GM12878 (cell line): Measurements from ENCODE around the gene AGTPBP1. TPM values are rescaled to one million over a fixed set of nuclear protein-coding genes. Genes with fewer than 3 reads are reported as not detected.

Experiments
- ATAC-seq: fragments of 200-7000 bp; cut with Tn5 transposase; 3 replicates; pipeline ENCODE4 v1.9.1; 2020; ENCODE audit warnings: mild to moderate bottlenecking, moderate library complexity
- BruUV-seq: library from RNA; stranded (reverse); fragments of 400-500 nt; replicated peaks from 2 replicates; lab custom pipeline; 2021; lab: Mats Ljungman, UMichigan
- CTCF ChIA-PET: fragments of 300-600 bp; sonication (Branson Sonifier 250); formaldehyde crosslinking; extraction: SDS; loops from one replicate; lab custom pipeline; 2021; ENCODE audit warnings: inconsistent platforms; lab: Yijun Ruan, JAX
- POLR2A ChIA-PET: fragments of 350-600 bp; formaldehyde crosslinking; extraction: SDS; loops from one replicate; lab custom pipeline; 2021; ENCODE audit warnings: inconsistent platforms; lab: Charles Lee
- RAD21 ChIA-PET: fragments of 300-600 bp; sonication (Branson Sonifier 250); formaldehyde crosslinking; loops from one replicate; lab custom pipeline; 2023; ENCODE audit warnings: antibody characterized with exemption; ENCODE audit not compliant: unreplicated experiment; lab: Charles Lee
- SMC1A ChIA-PET: fragments of 300-600 bp; sonication (Branson Sonifier 250); formaldehyde crosslinking; loops from one replicate; lab custom pipeline; 2023; ENCODE audit not compliant: unreplicated experiment, uncharacterized antibody; lab: Charles Lee
- DNase-seq: peaks from one replicate; pipeline ENCODE4 v3.0.0-alpha.2; 2011; ENCODE audit warnings: low read depth, low spot score
- FAIRE-seq: peaks from 3 replicates; lab custom pipeline; 2011; peaks lifted over from hg19 to GRCh38; lab: Jason Lieb, UNC
- H2AFZ ChIP-seq: 2 replicates; pipeline ENCODE4 v1.6.0; 2011; ENCODE audit warnings: low read depth, low read length, control low read depth; ENCODE audit not compliant: control insufficient read depth
- H3K27ac ChIP-seq: 2 replicates; pipeline ENCODE4 v1.5.1; 2011; ENCODE audit warnings: control low read depth; ENCODE audit not compliant: control insufficient read depth, insufficient read depth
- H3K27me3 ChIP-seq, 2 experiments: replicated peaks in 1 of 2; 2 replicates each; pipeline versions ENCODE4 v1.6.0 to v1.6.1; 2011; ENCODE audit warnings: low read length in 1 of 2; ENCODE audit not compliant: control insufficient read depth in 2 of 2, insufficient read depth in 2 of 2
- H3K36me3 ChIP-seq, 2 experiments: 2 replicates each; pipeline ENCODE4 v1.5.1; 2011; ENCODE audit warnings: low read length in 1 of 2; ENCODE audit not compliant: control insufficient read depth in 2 of 2, insufficient read depth in 2 of 2
- H3K4me1 ChIP-seq: 2 replicates; pipeline ENCODE4 v1.6.1; 2011; ENCODE audit warnings: mild to moderate bottlenecking, low read length, moderate library complexity, mixed read lengths; ENCODE audit not compliant: control insufficient read depth, insufficient read depth
- H3K4me2 ChIP-seq: 2 replicates; pipeline ENCODE4 v1.6.0; 2011; ENCODE audit warnings: control low read depth; ENCODE audit not compliant: control insufficient read depth, insufficient read depth
- H3K4me3 ChIP-seq: fragments of 200-600 bp; sonication (generic); 2 replicates; pipeline ENCODE4 v1.5.1; 2016
- H3K79me2 ChIP-seq: 2 replicates; pipeline ENCODE4 v1.6.0; 2011; ENCODE audit warnings: low read length; ENCODE audit not compliant: control insufficient read depth, insufficient read depth
- H3K9ac ChIP-seq: 2 replicates; pipeline ENCODE4 v1.8.0; 2011; ENCODE audit warnings: low read length, control low read depth, mixed read lengths; ENCODE audit not compliant: control insufficient read depth, insufficient read depth
- H3K9me3 ChIP-seq: replicated peaks from 3 replicates; pipeline ENCODE4 v1.5.1; 2011; ENCODE audit warnings: mild to moderate bottlenecking, low read length; ENCODE audit not compliant: control insufficient read depth, insufficient read depth
- H4K20me1 ChIP-seq: 2 replicates; pipeline ENCODE4 v1.6.0; 2011; ENCODE audit not compliant: control insufficient read depth, insufficient read depth
- CHD1 ChIP-seq: IDR thresholded peaks from 2 replicates; pipeline ENCODE4 v1.6.1; 2012; ENCODE audit warnings: low read depth, low read length, improper control_type of control experiment
- CUX1 ChIP-seq: IDR thresholded peaks from 2 replicates; pipeline ENCODE4 v1.6.1; 2012; ENCODE audit warnings: improper control_type of control experiment, low read depth, low read length; ENCODE audit not compliant: insufficient replicate concordance
- EP300 ChIP-seq, 2 experiments: fragments of 150-350 bp in 1 of 2; IDR thresholded peaks; 2 replicates each; pipeline ENCODE4 v1.6.1; 2011 to 2012; ENCODE audit warnings: low read depth in 2 of 2, low read length in 2 of 2, borderline replicate concordance in 1 of 2, improper control_type of control experiment in 1 of 2, inconsistent platforms in 1 of 2; ENCODE audit not compliant: control insufficient read depth in 1 of 2
- NR2C1 ChIP-seq: fragments of 450-650 bp; IDR thresholded peaks from 2 replicates; pipeline ENCODE4 v1.6.1; 2017; ENCODE audit warnings: antibody characterized with exemption, mild to moderate bottlenecking, moderate library complexity
- SPI1 ChIP-seq: IDR thresholded peaks from 2 replicates; pipeline ENCODE4 v1.6.1; 2011; ENCODE audit warnings: low read depth, mild to moderate bottlenecking, low read length, moderate library complexity, borderline replicate concordance; ENCODE audit not compliant: insufficient read depth
- YBX1 ChIP-seq: fragments of 450-650 bp; IDR thresholded peaks from 2 replicates; pipeline ENCODE4 v1.6.1; 2016; ENCODE audit warnings: antibody characterized with exemption
- ZNF622 ChIP-seq: fragments of 450-650 bp; IDR thresholded peaks from 2 replicates; pipeline ENCODE4 v1.6.1; 2017; ENCODE audit warnings: mild to moderate bottlenecking, inconsistent platforms
- WGBS: methylation state at CpG from one replicate; pipeline ENCODE4 v1.1.6; 2016; ENCODE audit warnings: low lambda C conversion rate; ENCODE audit not compliant: insufficient replicate concordance, insufficient coverage; ENCODE audit errors: missing lambda C conversion rate; 5-methylcytosine and 5-hydroxymethylcytosine counted together
- in situ Hi-C: fragments of 300-500 bp; cut with MboI; formaldehyde crosslinking; loops from 9 replicates; pipeline ENCODE4 v1.14.3; 2018; ENCODE audit warnings: mixed read lengths
- intact Hi-C: fragments of 100-400 bp; cut with micrococcal nuclease; formaldehyde crosslinking; loops from one replicate; pipeline ENCODE4 v1.14.2; 2022; ENCODE audit not compliant: unreplicated experiment
- polyA plus RNA-seq, 11 experiments: library from polyadenylated mRNA; depleted of rRNA in 4 of 11; unstranded in 6 of 11; stranded (reverse) in 5 of 11; fragments of >200 nt; fragmentation: Nextera tagmentation in 4 of 11; fragmentation: Illumina TruSeq in 1 of 11; extraction: Ambion mirVana in 4 of 11; extraction: Trizol in 1 of 11; gene quantifications; 1 replicate in 1 of 11; 2 replicates in 10 of 11; pipeline versions ENCODE4 v1.2.1 to v1.2.3, GENCODE V29; 2011 to 2016; ENCODE audit warnings: inconsistent platforms in 2 of 11, missing spikeins in 2 of 11, low read depth in 1 of 11
- total RNA-seq, 4 experiments: library from RNA; depleted of rRNA in 3 of 4; stranded (reverse); fragments of >200 nt in 3 of 4; fragmentation: Illumina TruSeq in 1 of 4; extraction: Trizol in 1 of 4; gene quantifications; 2 replicates each; pipeline versions ENCODE4 v1.2.1 to v1.2.3, GENCODE V29; 2013 to 2021

The AGTPBP1 gene
- total and polyA plus RNA-seq, 10 of the 15 experiments (the other 5 are each of a cell fraction or from before 2014, with no cell fraction given) = 6.1 to 35.2 (median 20.0) TPM

- in situ Hi-C loops = no loop called here
- Histone ChIP-seq H4K20me1 (no peaks in the 10 kb centered on the region), H3K79me2 (no peaks in the 10 kb centered on the region), H3K4me2 (no peak overlapping the region), H3K27ac (no peak overlapping the region), H3K9ac (no peak overlapping the region), H3K4me1 (no peaks in the 10 kb centered on the region), H3K36me3 (no peaks in the 10 kb centered on the region), H3K4me3 (no peak overlapping the region), H3K9me3 (no peaks in the 10 kb centered on the region), H3K27me3 (no peaks in the 10 kb centered on the region), H2AFZ (no peak overlapping the region)
- RAD21 ChIA-PET = no interaction called here
- CTCF ChIA-PET = interaction anchor here (0.6 kb wide), 1 partner anchor 85 kb away, joined by 3 read pairs; no protein-coding TSS in a partner anchor
- POLR2A ChIA-PET = no interaction called here
- intact Hi-C loops = no loop called here
- ATAC-seq (no peak), FAIRE-seq (no peak), DNase-seq (no peak)
- SMC1A ChIA-PET = no interaction called here
- TF ChIP-seq ZNF622 (no peak), NR2C1 (no peak), CHD1 (no peak), SPI1 (no peak), YBX1 (no peak), CUX1 (no peak), EP300 (IDR thresholded peaks at IDR 0.05; ENCODE audit: borderline replicate concordance in 1 of 2, control insufficient read depth in 1 of 2, low read depth in 2 of 2, low read length in 2 of 2) (no peak)
- 17% methylated on average over 6 of the region's 6 CpGs for WGBS
- no TSS peak for BruUV-seq
Measured at GRCh38 chr9:85510830-85511504, 230.8 kb downstream of the AGTPBP1 start.
